HG02763 (cell line): ENCODE data around the gene TIAM1.
"Not testable (repeated sequence)": the region's sequence is repeated elsewhere in the genome, so short reads cannot be mapped to it uniquely, and the experiment has no call there.

Experiments used
- ATAC-seq: cut with Tn5 transposase; IDR thresholded peaks from one replicate; pipeline ENCODE4 v1.9.1; 2021; ENCODE audit warnings: mild to moderate bottlenecking, moderate library complexity; ENCODE audit not compliant: unreplicated experiment

Gene TIAM1

GRCh38 chr21:31255036-31255435 lies 89.0 kb downstream of the TIAM1 start:
- no peak for ATAC-seq

GRCh38 chr21:31254131-31254530 lies 89.9 kb downstream of the TIAM1 start:
- no peak for ATAC-seq

- no peak for ATAC-seq
Measured at GRCh38 chr21:31253684-31254083, 90.4 kb downstream of the TIAM1 start.

GRCh38 chr21:31252611-31253010 lies 91.5 kb downstream of the TIAM1 start:
- no peak for ATAC-seq

- ATAC-seq, result no peak
Measured at GRCh38 chr21:31252091-31252490, 92.0 kb downstream of the TIAM1 start.

- ATAC-seq, result no peak
Measured at GRCh38 chr21:31251686-31252085, 92.4 kb downstream of the TIAM1 start.

- ATAC-seq, result no peak
Measured at GRCh38 chr21:31248598-31248997, 95.5 kb downstream of the TIAM1 start.

GRCh38 chr21:31243611-31244010 lies 100.5 kb downstream of the TIAM1 start:
- ATAC-seq, result no peak

GRCh38 chr21:31236528-31236927 lies 107.5 kb downstream of the TIAM1 start:
- ATAC-seq, result no peak

- no peak for ATAC-seq
Measured at GRCh38 chr21:31235671-31236450, 108.2 kb downstream of the TIAM1 start.

GRCh38 chr21:31234936-31235335 lies 109.1 kb downstream of the TIAM1 start:
- no peak for ATAC-seq

- no peak for ATAC-seq
Measured at GRCh38 chr21:31233711-31234110, 110.3 kb downstream of the TIAM1 start.

- no peak for ATAC-seq
Measured at GRCh38 chr21:31232344-31232743, 111.7 kb downstream of the TIAM1 start.

- ATAC-seq, result no peak
Measured at GRCh38 chr21:31230937-31231336, 113.1 kb downstream of the TIAM1 start.

GRCh38 chr21:31228723-31229122 lies 115.3 kb downstream of the TIAM1 start:
- ATAC-seq, result not testable (repeated sequence)

- no peak for ATAC-seq
Measured at GRCh38 chr21:31225713-31226112, 118.3 kb downstream of the TIAM1 start.

GRCh38 chr21:31222142-31222541 lies 121.9 kb downstream of the TIAM1 start:
- no peak for ATAC-seq

GRCh38 chr21:31221043-31221442 lies 123.0 kb downstream of the TIAM1 start:
- no peak for ATAC-seq

GRCh38 chr21:31220575-31220974 lies 123.5 kb downstream of the TIAM1 start:
- ATAC-seq, result no peak

- no peak for ATAC-seq
Measured at GRCh38 chr21:31218830-31219608, 125.0 kb downstream of the TIAM1 start.

GRCh38 chr21:31216206-31216605 lies 127.9 kb downstream of the TIAM1 start:
- no peak for ATAC-seq

- no peak for ATAC-seq
Measured at GRCh38 chr21:31213787-31214186, 130.3 kb downstream of the TIAM1 start.
